Measurements from ENCODE around the gene ATP6V1B1.
"Not testable (repeated sequence)": the region's sequence is repeated elsewhere in the genome, so short reads cannot be mapped to it uniquely, and the experiment has no call there.

Gene ATP6V1B1

DNA sequence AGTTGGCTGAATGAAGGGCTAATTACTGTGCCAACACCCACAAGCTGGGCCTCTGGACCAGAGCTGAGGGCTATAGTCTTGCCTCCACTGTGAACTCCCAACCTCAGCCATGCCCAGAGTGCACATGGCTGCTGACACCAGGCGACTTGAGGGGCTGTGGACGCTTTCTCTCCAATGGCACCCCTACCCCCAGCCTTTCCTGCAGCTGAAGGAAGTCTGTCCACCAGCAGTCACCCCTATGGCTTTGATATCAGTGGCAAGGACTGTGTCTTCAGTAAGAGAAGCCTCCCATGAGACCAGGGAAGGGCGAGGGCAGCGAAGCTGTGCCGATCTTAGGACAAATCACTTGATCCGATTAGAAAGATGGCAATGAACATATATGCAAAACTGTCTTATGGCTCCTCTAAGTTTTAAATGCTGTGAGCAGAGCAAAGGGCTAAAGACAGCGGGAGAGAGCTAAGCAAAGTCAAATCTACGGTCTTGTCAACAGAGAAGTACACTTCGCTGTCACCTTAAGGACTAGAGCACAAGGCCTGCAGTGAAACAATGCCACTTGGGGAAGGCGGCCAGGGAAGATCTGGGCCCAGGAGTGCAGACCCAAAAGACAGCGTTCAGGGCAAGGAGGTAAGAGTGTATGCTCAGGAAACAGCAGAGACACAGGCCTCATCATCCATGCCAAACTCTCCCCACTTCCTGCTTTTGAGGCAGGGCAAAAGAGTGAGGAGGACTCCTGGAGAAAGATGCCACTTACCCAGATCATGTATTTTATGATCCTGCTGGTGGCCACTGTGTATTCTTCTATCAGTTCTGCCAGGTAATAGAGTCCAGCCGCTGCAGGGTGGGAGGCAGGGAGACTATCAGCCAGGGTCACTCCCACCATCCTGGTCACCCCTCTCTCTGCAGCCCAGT lies 57.5 kb downstream of the ATP6V1B1 start:
- no peak for DNase-seq

DNA sequence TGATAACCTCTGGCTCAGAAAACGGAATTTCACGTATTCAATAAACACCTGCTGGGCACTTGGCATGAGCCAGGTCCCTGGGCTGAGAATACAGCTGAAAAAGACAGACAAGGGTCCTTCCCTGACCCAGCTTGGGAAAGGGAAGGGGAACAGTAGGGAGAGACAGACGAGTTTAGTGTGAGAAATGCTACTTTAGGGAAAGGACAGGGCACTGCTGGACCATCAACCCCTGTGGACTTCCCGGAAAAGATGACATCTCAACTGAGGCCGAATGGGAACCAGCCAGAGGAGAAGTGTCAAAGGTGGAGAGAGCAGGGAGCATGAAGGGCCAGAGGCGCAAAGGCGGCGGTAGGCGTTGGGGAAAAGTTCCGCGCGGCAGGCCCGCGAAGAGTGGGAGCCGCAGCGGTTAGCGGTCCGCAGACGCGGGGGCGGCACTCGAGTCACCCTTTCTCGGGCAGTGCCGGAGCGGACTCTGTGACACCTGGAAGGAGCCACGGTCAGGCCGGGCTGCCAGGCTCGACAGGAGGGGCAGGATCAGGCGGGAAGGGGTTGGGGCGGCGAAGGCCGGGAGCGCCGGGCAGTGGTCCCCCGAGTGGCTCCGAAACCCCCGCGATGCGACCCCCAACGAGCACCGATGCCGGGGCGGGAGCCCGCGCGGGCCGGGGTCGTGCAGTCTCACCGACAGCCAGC lies 58.5 kb downstream of the ATP6V1B1 start:
- DNase-seq, result peak; percentile 45 to 53

GRCh38 chr2:70994699-70995425 lies 59.2 kb downstream of the ATP6V1B1 start, which contains the start of gene TEX261:
TEX261 (minus strand) TSS chr2:70994873; CDS start chr2:70994757, 116 bp downstream.
- DNase-seq, result peak; percentile 82 to 93

DNA sequence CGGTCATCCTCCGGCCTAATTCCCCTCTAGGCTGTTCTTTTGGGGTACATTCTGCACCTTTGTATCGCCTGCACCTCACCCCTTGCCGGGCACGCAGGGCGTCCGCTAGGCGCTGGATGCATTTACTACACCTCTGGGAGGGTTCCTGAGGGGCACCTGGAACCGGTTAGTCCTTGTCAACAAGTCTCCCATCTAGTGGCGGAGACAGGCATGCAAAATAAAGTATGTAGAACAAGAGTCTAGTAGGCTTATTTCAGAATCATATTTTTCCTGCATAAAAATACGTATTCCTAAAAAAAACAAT lies 59.7 kb downstream of the ATP6V1B1 start:
- DNase-seq, result peak in 1 of 2 donors; percentile 8

DNA sequence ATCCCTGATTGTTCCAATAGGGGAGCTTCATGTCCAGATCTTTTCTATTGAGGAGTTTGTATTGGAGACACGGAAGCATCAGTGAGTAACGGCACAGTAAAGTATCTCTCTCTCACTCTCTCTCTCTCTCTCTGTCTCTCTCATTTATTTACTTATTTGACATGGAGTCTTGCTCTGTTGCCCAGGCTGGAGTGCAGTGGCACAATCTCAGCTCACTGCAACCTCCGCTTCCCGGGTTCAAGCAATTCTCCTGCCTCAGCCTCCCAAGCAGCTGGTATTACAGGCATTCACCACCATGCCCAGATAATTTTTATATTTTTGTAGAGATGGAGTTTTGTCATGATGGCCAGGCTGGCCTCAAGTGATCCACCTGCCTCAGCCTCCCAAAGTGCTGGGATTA lies 63.2 kb downstream of the ATP6V1B1 start:
- not testable (repeated sequence) for DNase-seq

DNA sequence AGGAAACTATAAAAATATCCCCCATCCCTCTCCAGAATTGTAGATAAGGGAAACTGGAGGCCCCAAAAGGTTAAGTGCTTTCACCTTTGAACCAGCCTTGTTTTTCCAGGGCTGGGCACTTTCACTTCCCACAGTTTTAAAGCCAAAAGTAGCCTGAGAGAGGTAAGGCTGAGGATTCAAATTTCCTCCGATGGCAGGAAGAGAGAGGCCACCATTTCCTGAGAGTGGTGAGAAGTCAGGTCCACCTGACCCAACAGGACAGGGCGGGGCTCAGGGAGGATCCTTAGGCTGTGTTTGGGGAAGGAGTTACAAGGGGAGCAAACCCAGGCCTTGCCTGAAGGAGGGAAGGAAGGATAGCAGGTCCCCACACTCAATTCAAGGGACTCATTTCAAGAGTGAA lies 63.7 kb downstream of the ATP6V1B1 start:
- no peak for DNase-seq

- not testable (repeated sequence) for DNase-seq
These were observed 64.2 kb downstream of the ATP6V1B1 start for GRCh38 chr2:70999931-71000330.

- DNase-seq, result peak; percentile 36 to 74
These were observed 65.3 kb downstream of the ATP6V1B1 start for GRCh38 chr2:71000780-71001591.

GRCh38 chr2:71001592-71001927 lies 65.9 kb downstream of the ATP6V1B1 start:
- no peak for DNase-seq

DNA sequence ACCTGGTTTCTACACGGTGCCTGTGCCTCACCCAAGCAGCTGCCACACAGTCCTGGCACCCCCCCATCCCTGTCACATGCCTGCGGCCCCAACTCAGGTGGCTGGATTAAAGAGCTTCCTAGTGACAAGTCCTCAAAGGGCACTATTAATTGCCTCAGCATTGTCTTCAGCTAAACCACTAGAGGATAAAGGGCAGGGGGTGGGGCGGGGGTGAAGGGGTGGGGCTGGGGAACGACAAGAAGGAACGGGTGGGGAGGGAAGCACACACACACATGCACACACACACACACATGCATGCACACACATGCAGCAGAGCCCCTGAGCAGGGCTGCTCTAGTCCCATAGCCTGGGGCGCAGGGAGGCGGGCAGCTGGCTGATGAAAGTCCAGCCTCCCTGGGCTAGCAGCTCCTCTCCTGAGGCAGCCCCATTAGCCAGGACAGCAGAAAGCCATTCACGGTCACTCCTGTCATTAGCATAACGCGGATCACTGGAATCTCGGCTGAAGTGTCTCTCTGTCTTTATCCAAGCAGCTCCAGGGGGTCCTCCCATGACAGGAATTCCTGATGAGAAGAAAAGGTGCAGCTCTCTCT lies 66.4 kb downstream of the ATP6V1B1 start:
- no peak for DNase-seq

DNA sequence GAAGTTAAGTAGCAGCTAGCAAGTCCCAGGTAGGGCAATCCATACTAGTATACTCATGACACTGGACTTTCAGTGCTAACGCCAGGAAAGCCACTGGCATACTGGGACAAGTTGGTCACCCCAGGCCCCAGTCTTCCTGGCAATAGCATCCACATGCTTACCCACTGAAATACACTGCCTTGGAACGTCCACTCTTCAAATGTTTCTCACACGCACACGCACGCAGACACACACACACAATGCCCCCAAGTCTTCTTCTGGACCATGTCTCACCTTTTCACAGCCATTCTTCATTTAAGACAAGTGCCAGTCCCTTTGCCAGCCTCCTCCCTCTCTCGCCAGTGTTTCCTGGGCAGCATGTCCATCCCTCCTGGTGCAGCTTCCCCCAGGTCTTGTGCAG lies 67.7 kb downstream of the ATP6V1B1 start:
- no peak for DNase-seq

- DNase-seq, result no peak
These were observed 68.5 kb downstream of the ATP6V1B1 start for GRCh38 chr2:71003966-71004755.

DNA sequence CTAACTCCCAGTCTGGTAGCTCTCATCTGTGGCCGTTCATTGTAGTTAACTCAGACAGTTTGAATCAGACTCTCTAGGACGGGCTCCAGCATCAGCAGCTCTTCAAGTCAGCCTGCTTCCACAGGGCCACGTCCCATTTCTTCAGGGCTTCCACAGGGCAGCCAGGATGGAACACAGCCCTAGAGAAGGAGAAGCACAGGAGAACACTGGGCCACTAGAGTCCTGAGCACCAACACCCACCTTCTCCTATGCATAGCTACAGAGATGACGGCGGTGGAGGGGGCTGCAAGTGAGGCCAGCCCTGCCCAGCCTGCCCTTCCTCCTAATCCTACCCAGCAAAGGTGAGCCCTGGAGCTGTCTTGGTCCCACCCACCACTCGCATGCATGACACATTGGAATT lies 69.2 kb downstream of the ATP6V1B1 start:
- no peak for DNase-seq

DNA sequence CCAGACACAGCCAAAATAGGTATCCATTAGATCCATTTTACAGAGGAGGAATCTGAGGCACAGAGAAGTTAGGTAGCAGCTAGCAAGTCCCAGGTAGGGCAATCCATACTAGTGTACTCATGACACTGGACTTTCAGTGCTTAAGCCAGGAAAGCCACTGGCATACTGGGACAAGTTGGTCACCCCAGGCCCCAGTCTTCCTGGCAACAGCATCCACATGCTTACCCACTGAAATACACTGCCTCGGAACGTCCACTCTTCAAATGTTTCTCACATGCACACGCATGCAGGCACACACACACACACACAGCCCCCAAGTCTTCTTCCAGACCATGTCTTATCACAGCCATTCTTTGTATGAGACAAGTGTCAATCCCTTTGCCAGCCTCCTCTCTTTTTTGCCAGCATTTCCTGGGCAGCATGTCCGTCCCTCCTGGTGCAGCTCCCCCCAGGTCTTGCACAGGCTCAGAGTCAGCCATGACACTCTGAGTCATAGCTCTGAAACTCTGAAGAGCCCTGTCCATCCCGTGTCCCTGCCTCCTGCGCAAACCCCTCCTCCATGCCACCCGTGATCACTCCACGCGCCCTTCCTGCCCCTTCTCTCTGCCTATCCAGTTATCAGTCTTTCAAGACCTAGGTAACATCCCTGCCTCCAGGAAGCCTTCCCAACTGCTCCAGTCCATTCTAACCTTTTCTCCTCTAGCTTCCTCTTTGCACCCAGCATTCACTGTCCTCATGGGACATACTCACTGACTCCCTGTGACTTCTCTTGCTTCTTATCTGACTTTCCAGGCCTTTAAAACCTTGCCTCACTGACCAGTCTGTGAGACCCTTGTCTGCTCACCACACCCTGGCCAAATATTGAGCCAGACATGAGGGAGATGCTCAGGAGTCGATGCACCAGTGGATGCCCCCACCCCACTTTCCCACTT lies 69.8 kb downstream of the ATP6V1B1 start:
- no peak for DNase-seq

GRCh38 chr2:71006323-71006722 lies 70.6 kb downstream of the ATP6V1B1 start:
- DNase-seq, result no peak

DNA sequence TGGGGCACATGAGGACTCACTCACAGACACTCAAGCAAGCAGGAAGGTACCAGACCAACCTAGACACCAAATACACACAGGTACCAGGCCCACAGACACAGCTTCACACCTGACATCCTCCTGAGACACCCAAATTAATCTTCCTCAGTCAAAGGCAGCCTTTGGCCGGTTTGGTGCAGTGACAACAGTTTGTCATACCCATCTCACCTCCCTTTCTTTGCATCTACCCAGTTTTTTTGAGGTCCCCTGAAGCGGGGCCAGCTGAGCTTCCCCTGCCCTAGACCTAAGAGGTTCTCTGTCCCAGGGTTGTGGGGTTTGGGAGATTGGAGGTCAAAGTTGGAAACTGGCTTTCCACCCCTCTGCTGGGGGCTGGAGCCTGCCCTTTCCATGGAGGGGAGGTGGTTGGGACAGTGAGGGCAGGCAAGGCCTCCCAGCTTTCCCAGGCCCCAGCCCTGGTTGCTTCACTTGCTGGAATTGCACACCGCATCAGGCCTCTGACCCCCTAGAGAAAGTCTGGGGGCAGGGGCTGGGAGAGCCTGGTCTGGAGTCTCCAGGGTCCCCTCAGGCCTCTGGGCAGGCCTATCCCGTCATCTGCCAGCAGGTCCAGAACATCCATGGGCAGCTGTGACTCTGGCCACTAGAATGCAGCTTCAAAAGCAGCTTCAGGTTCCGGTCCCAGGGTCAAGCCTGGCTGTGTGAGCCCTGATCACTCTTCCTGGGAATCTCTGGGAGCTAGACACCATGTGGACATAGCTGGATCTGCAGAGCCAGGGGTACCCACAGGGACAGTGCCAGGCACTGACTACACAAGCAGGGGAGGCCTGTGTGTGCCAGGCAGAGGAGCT lies 71.5 kb downstream of the ATP6V1B1 start:
- no peak for DNase-seq

DNA sequence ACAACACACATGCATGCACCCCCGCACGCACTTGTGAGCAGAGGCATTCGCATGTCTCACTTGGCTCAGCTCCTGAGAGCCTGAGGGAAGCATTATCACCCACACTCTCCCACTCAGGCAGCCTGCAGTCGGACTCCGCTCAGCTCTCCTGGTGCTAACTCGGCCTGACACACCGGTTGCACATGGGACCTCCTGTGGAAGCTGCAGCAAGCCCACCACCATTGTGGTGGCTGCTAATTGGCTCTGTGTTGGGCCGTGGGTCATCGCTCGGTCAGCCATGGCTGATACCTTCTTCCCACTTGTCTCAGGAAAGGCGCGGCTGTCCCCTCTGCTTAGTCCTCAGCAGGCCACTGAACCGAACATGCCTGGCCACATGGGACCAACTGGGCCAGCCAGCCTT lies 72.6 kb downstream of the ATP6V1B1 start:
- no peak for DNase-seq

GRCh38 chr2:71011786-71012185 lies 76.1 kb downstream of the ATP6V1B1 start:
- DNase-seq, result not testable (repeated sequence)
